HepG2 (cell line): ENCODE results near the gene TCF20. TPM values are rescaled to one million over a fixed set of nuclear protein-coding genes. Genes with fewer than 3 reads are reported as not detected.
A peak's percentile ranks its signal among the peaks of the same experiment; 100 is the strongest.

ENCODE experiments used
- ATAC-seq: fragments of 200-7000 bp; cut with Tn5 transposase; 3 replicates; pipeline ENCODE4 v1.9.1; 2020; ENCODE audit warnings: mild to moderate bottlenecking, moderate library complexity
- BruUV-seq: library from RNA; stranded (reverse); fragments of 400-500 nt; replicated peaks from 2 replicates; lab custom pipeline; 2021; lab: Mats Ljungman, UMichigan
- CTCF ChIA-PET: fragments of 300-600 bp; formaldehyde crosslinking; extraction: SDS; loops from one replicate; lab custom pipeline; 2021; ENCODE audit warnings: low total read pairs, inconsistent platforms, low intra/inter-chr PET ratio; lab: Yijun Ruan, JAX
- POLR2A ChIA-PET: fragments of 350-600 bp; sonication (Branson Sonifier 250); formaldehyde crosslinking; loops from one replicate; lab custom pipeline; 2020; ENCODE audit warnings: antibody characterized with exemption, inconsistent platforms; lab: Yijun Ruan, JAX
- DNase-seq: peaks from one replicate; pipeline ENCODE4 v3.0.0-alpha.2; 2015; ENCODE audit warnings: low spot score
- FAIRE-seq: peaks from 3 replicates; lab custom pipeline; 2011; peaks lifted over from hg19 to GRCh38; lab: Jason Lieb, UNC
- H2AFZ ChIP-seq: one replicate; pipeline ENCODE4 v1.6.1; 2011; ENCODE audit warnings: low read length, inconsistent platforms
- H3K27ac ChIP-seq: fragments of 300-600 bp; 3 replicates; pipeline ENCODE4 v1.8.0; 2011; ENCODE audit warnings: mixed run types, mild to moderate bottlenecking, mixed read lengths, low read length, inconsistent platforms; ENCODE audit not compliant: insufficient read depth; ENCODE audit errors: extremely low read length
- H3K27me3 ChIP-seq, 2 experiments: fragments of 200-600 bp in 1 of 2; 2 replicates in 1 of 2; 3 replicates in 1 of 2; pipeline versions ENCODE4 v1.6.0 to v1.8.0; 2011; ENCODE audit warnings: low read length in 2 of 2, mild to moderate bottlenecking in 2 of 2, moderate library complexity in 2 of 2, inconsistent platforms in 1 of 2; ENCODE audit not compliant: insufficient read depth in 2 of 2, control insufficient read depth in 1 of 2
- H3K36me3 ChIP-seq, 2 experiments: fragments of 200-600 bp in 1 of 2; replicated peaks in 1 of 2; 2 replicates in 1 of 2; 3 replicates in 1 of 2; pipeline versions ENCODE4 v1.5.1 to v1.8.0; 2011; ENCODE audit warnings: low read length in 2 of 2, inconsistent platforms in 1 of 2; ENCODE audit not compliant: insufficient read depth in 2 of 2, control insufficient read depth in 1 of 2
- H3K4me1 ChIP-seq: 2 replicates; pipeline ENCODE4 v1.5.1; 2012; ENCODE audit warnings: low read length, inconsistent platforms; ENCODE audit not compliant: insufficient read depth
- H3K4me2 ChIP-seq: 2 replicates; pipeline ENCODE4 v1.6.0; 2011; ENCODE audit warnings: low read depth, low read length, inconsistent platforms
- H3K4me3 ChIP-seq, 3 experiments: fragments of 200-600 bp in 1 of 3; sonication (generic), shearing (Covaris generic) in 1 of 3; replicated peaks in 1 of 3; 2 replicates each; pipeline ENCODE4 v1.5.1; 2011 to 2016; ENCODE audit warnings: low read length in 3 of 3, inconsistent platforms in 2 of 3, low read depth in 2 of 3, mild to moderate bottlenecking in 2 of 3, control low read depth in 1 of 3, mixed read lengths in 1 of 3; ENCODE audit not compliant: insufficient read depth in 1 of 3
- H3K79me2 ChIP-seq: one replicate; pipeline ENCODE4 v1.6.1; 2011; ENCODE audit warnings: low read length, inconsistent platforms; ENCODE audit not compliant: insufficient read depth
- H3K9ac ChIP-seq: 2 replicates; pipeline ENCODE4 v1.6.0; 2011; ENCODE audit warnings: mild to moderate bottlenecking, low read depth, low read length, inconsistent platforms; ENCODE audit not compliant: insufficient read depth
- H3K9me3 ChIP-seq: 2 replicates; pipeline ENCODE4 v1.5.1; 2012; ENCODE audit warnings: mild to moderate bottlenecking, low read length
- H4K20me1 ChIP-seq: 2 replicates; pipeline ENCODE4 v1.6.0; 2011; ENCODE audit warnings: inconsistent platforms, mild to moderate bottlenecking, low read length, moderate library complexity; ENCODE audit not compliant: insufficient read depth
- ARNT2 ChIP-seq: sonication (generic); formaldehyde crosslinking; IDR thresholded peaks from 2 replicates; pipeline ENCODE4 v1.8.0; 2022; ENCODE audit warnings: mild to moderate bottlenecking, low read depth, missing genetic modification reagents, moderate library complexity
- HIC2 ChIP-seq: sonication (generic); formaldehyde crosslinking; IDR thresholded peaks from 2 replicates; pipeline ENCODE4 v1.9.0; 2022; ENCODE audit warnings: low read depth, missing genetic modification reagents
- HNF4A ChIP-seq: sonication (generic); formaldehyde crosslinking; IDR thresholded peaks from 2 replicates; pipeline ENCODE4 v1.4.0; 2020; ENCODE audit warnings: missing genetic modification reagents
- MXI1 ChIP-seq: IDR thresholded peaks from 3 replicates; pipeline ENCODE4 v1.6.1; 2012; ENCODE audit warnings: low read depth, low read length, inconsistent platforms, borderline replicate concordance
- NFYC ChIP-seq: IDR thresholded peaks from 2 replicates; pipeline ENCODE4 v1.6.1; 2016; ENCODE audit warnings: missing genetic modification reagents, missing compliant biosample characterization
- SAFB2 ChIP-seq: sonication (generic); formaldehyde crosslinking; IDR thresholded peaks from 2 replicates; pipeline ENCODE4 v1.5.1; 2020; ENCODE audit warnings: missing genetic modification reagents, low read depth, mild to moderate bottlenecking, borderline replicate concordance
- TARDBP ChIP-seq: sonication (generic); formaldehyde crosslinking; IDR thresholded peaks from 2 replicates; pipeline ENCODE4 v1.8.0; 2022; ENCODE audit warnings: mild to moderate bottlenecking, missing genetic modification reagents
- TCF7 ChIP-seq: sonication (generic); IDR thresholded peaks from 2 replicates; pipeline ENCODE4 v1.6.1; 2016; ENCODE audit warnings: antibody characterized with exemption, low read depth
- TFAP4 ChIP-seq: sonication (generic); IDR thresholded peaks from 2 replicates; pipeline ENCODE4 v1.6.1; 2016; ENCODE audit warnings: low read depth, borderline replicate concordance
- ZFP36L2 ChIP-seq: sonication (generic); formaldehyde crosslinking; IDR thresholded peaks from 2 replicates; pipeline ENCODE4 v1.4.0; 2020; ENCODE audit warnings: missing genetic modification reagents
- ZKSCAN5 ChIP-seq: sonication (generic); formaldehyde crosslinking; IDR thresholded peaks from 2 replicates; pipeline ENCODE4 v1.5.1; 2020; ENCODE audit warnings: mild to moderate bottlenecking, missing genetic modification reagents
- ZNF276 ChIP-seq: sonication (generic); formaldehyde crosslinking; IDR thresholded peaks from 2 replicates; pipeline ENCODE4 v1.4.0; 2020; ENCODE audit warnings: mild to moderate bottlenecking, low read depth, missing genetic modification reagents
- ZNF34 ChIP-seq: sonication (generic); formaldehyde crosslinking; IDR thresholded peaks from 2 replicates; pipeline ENCODE4 v1.4.0; 2020; ENCODE audit warnings: mild to moderate bottlenecking, missing genetic modification reagents, borderline replicate concordance
- ZNF687 ChIP-seq: sonication (generic); formaldehyde crosslinking; IDR thresholded peaks from 2 replicates; pipeline ENCODE4 v1.5.1; 2020; ENCODE audit warnings: mild to moderate bottlenecking, missing genetic modification reagents, moderate library complexity
- WGBS: methylation state at CpG from one replicate; pipeline ENCODE4 v1.1.6; 2017; ENCODE audit warnings: low lambda C conversion rate; 5-methylcytosine and 5-hydroxymethylcytosine counted together
- in situ Hi-C: cut with HindIII; loops from 2 replicates; pipeline ENCODE4 v1.10.0; 2017; ENCODE audit warnings: low pct_unique_long_range_greater_than_20kb; ENCODE audit not compliant: extremely low pct_ligation_motif_present
- intact Hi-C: fragments of 100-400 bp; cut with micrococcal nuclease; formaldehyde crosslinking; loops from one replicate; pipeline ENCODE4 v1.10.0; 2022; ENCODE audit not compliant: unreplicated experiment
- polyA plus RNA-seq, 8 experiments: library from polyadenylated mRNA; depleted of rRNA in 3 of 8; stranded (reverse) in 7 of 8; unstranded in 1 of 8; fragments of >200 nt; fragmentation: Illumina TruSeq in 4 of 8; extraction: Trizol in 4 of 8; gene quantifications; 2 replicates each; pipeline versions ENCODE4 v1.2.1 to v1.2.3, GENCODE V29; 2011 to 2016; ENCODE audit warnings: low read depth in 4 of 8, missing spikeins in 1 of 8, mixed read lengths in 1 of 8; ENCODE audit not compliant: insufficient read depth in 1 of 8
- total RNA-seq, 5 experiments: library from RNA; depleted of rRNA; stranded (reverse); fragments of >200 nt; fragmentation: Illumina TruSeq; extraction: Trizol; gene quantifications; 2 replicates each; pipeline ENCODE4 v1.2.3, GENCODE V29; 2016; ENCODE audit warnings: low read depth in 1 of 5

Gene TCF20
- total and polyA plus RNA-seq, 2 of the 13 experiments (the other 11 are each of a cell fraction or from before 2014, with no cell fraction given): 12.8 to 23.7 TPM

GRCh38 chr22:42292732-42293520, 22.5 kb upstream of the TCF20 start (continued):
- TF ChIP-seq HIC2 (CRISPR knock-in tag) (no peak), ARNT2 (CRISPR knock-in tag) (no peak), MXI1 (no peak), ZNF276 (CRISPR knock-in tag) (no peak), TARDBP (CRISPR knock-in tag) (no peak), ZKSCAN5 (CRISPR knock-in tag) (no peak), NFYC (CRISPR knock-in tag) (no peak)

- H3K79me2 ChIP-seq: no peaks in the 10 kb centered on the region
- intact Hi-C loops (no loop called here), in situ Hi-C loops (no loop called here)
- H3K36me3 ChIP-seq: no peaks in the 10 kb centered on the region
- H3K9ac ChIP-seq: no peak overlapping the region
- FAIRE-seq (no peak), ATAC-seq (peak; percentile 82), DNase-seq (no peak)
- peaks cover 19% of the 10 kb centered on the region for H3K4me1 ChIP-seq
- ChIA-PET POLR2A (no interaction called here), CTCF (no interaction called here)
- H3K27ac ChIP-seq: no peak overlapping the region
- BruUV-seq: no TSS peak
- peaks cover 6 to 24% of the 10 kb centered on the region in 2 experiments for H3K27me3 ChIP-seq
- WGBS: 2% methylated on average over 6 of the region's 6 CpGs
- H2AFZ ChIP-seq: no peak overlapping the region
- no peaks in the 10 kb centered on the region for H3K9me3 ChIP-seq
- no peak overlapping the region; a peak in 1 of 6 replicates for H3K4me3 ChIP-seq
- H3K4me2 ChIP-seq: peak overlapping the region; percentile 53; the same call in 1 of the 2 replicates
- H4K20me1 ChIP-seq: no peaks in the 10 kb centered on the region; the same call in 1 of the 2 replicates
- TF ChIP-seq ZNF687 (CRISPR knock-in tag) (peak; percentile 32), TCF7 (no peak), ZFP36L2 (no peak), ZNF34 (CRISPR knock-in tag) (no peak), HNF4A (CRISPR knock-in tag) (peak; percentile 82), TFAP4 (peak; percentile 55; the same call in 1 of the 2 replicates), SAFB2 (CRISPR knock-in tag) (no peak)
Observed at GRCh38 chr22:42291287-42291686, 20.8 kb upstream of the TCF20 start.
